ENCODE measurements around the gene ACE. TPM values are rescaled to one million over a fixed set of nuclear protein-coding genes. Genes with fewer than 3 reads are reported as not detected.

Gene ACE
- total and polyA plus RNA-seq, 2 experiments from 2014 or later: 0.82 to 9.1 TPM

DNA sequence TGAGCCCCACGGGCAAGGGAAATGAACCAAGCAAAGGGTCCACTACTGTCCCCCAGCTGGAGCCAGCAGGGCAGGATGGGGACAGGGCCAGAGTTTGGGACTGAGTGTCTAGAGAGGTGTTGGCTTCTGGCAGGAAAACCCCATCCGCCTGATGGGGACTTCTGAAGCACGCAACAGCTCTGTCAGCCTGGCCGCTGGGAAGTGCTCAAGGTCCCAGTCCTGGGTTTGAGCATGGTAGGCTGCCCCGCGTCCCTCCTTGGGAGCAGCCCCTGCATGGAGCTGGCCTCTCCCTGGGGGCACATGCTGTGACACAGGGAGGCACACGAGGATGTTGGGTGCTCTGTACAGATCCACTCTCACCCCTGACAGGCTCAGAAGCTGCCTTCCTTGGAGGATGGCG lies 14.6 kb downstream of the ACE start:
- DNase-seq (ENCODE audit: low spot score): no peak
- Histone ChIP-seq H3K79me2 (replicated peaks; ENCODE audit: insufficient read depth) (no peaks in the 10 kb centered on the region), H4K20me1 (replicated peaks; ENCODE audit: insufficient read depth) (no peaks in the 10 kb centered on the region), H3K27me3 (ENCODE audit: insufficient read depth) (no peaks in the 10 kb centered on the region), H3K4me1 (ENCODE audit: insufficient read depth) (no peaks in the 10 kb centered on the region), H3K9me2 (ENCODE audit: insufficient read depth) (no peaks in the 10 kb centered on the region), H3K4me3 (no peak overlapping the region), H3F3A (replicated peaks; ENCODE audit: low read depth) (no peaks in the 10 kb centered on the region), H2AFZ (no peak overlapping the region; the same call in 1 of the 2 replicates), H3K4me2 (no peak overlapping the region), H3K36me3 (ENCODE audit: insufficient read depth) (no peaks in the 10 kb centered on the region), H3K27ac (ENCODE audit: low read depth) (no peak overlapping the region)
- Mint-ChIP-seq H3K4me1 (peaks cover 4% of the 10 kb centered on the region; the same call in 1 of the 3 replicates), H3K27ac (no peak overlapping the region), H3K27me3 (ENCODE audit: insufficient read depth, low read depth, poor library complexity) (peaks cover 2% of the 10 kb centered on the region), H3K9me3 (no peaks in the 10 kb centered on the region), H3K36me3 (ENCODE audit: low read depth) (no peaks in the 10 kb centered on the region; the same call in 2 of the 3 replicates), H3K4me3 (no peak overlapping the region)
- no peak for ATAC-seq
- no peak for TF ChIP-seq ZNF114 (CRISPR knock-in tag; IDR thresholded peaks at IDR 0.05)

DNA sequence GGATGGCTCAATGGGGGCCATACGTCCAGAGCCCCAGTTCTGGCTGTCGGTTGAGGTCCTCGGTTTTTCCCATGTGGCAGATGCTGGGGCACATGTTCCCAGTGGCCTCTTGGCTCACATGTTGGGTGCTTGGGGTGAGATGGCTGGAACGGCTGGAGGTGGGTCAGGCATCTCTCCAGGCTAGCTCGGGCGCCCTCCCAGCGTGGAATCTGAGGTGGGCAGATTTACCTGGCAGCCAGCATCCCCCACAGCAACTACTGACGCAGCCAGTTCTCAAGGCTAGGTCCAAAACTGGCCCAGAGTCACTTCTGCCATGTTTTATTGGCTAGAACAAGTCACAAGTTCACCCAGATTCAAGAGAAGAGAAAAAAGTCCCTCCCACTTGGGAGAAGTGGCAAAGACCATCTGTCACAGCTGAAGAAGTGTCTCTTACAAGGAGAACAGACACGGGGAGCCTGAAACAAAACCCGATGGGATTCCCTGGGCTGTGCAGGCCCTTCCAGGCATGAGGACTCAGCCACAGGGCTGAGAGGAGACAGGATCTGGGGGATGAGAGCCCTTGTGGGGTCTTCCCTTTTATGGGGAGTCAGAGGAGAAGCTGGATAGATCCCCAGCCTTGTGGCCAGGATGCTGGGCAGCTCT lies 15.2 kb downstream of the ACE start:
- H4K20me1 ChIP-seq (replicated peaks; ENCODE audit: insufficient read depth): no peaks in the 10 kb centered on the region
- Mint-ChIP-seq H3K9me3 (no peaks in the 10 kb centered on the region), H3K27ac (no peak overlapping the region), H3K36me3 (ENCODE audit: low read depth) (no peaks in the 10 kb centered on the region; the same call in 2 of the 3 replicates), H3K4me1 (peaks cover 4% of the 10 kb centered on the region; the same call in 1 of the 3 replicates), H3K4me3 (no peak overlapping the region), H3K27me3 (ENCODE audit: insufficient read depth, low read depth, poor library complexity) (peaks cover 2% of the 10 kb centered on the region)
- ATAC-seq (no peak), DNase-seq (ENCODE audit: low spot score) (no peak)
- H3K4me2 ChIP-seq: no peak overlapping the region
- H3K4me3 ChIP-seq: no peak overlapping the region
- no peak overlapping the region for H3K27ac ChIP-seq (ENCODE audit: low read depth)
- no peak overlapping the region for H2AFZ ChIP-seq
- H3K9me2 ChIP-seq (ENCODE audit: insufficient read depth): no peaks in the 10 kb centered on the region
- H3F3A ChIP-seq (replicated peaks; ENCODE audit: low read depth): no peaks in the 10 kb centered on the region
- no peaks in the 10 kb centered on the region for H3K4me1 ChIP-seq (ENCODE audit: insufficient read depth)
- H3K79me2 ChIP-seq (replicated peaks; ENCODE audit: insufficient read depth): no peaks in the 10 kb centered on the region
- H3K36me3 ChIP-seq (ENCODE audit: insufficient read depth): no peaks in the 10 kb centered on the region
- no peaks in the 10 kb centered on the region for H3K27me3 ChIP-seq (ENCODE audit: insufficient read depth)
- TF ChIP-seq, protein P1, sequence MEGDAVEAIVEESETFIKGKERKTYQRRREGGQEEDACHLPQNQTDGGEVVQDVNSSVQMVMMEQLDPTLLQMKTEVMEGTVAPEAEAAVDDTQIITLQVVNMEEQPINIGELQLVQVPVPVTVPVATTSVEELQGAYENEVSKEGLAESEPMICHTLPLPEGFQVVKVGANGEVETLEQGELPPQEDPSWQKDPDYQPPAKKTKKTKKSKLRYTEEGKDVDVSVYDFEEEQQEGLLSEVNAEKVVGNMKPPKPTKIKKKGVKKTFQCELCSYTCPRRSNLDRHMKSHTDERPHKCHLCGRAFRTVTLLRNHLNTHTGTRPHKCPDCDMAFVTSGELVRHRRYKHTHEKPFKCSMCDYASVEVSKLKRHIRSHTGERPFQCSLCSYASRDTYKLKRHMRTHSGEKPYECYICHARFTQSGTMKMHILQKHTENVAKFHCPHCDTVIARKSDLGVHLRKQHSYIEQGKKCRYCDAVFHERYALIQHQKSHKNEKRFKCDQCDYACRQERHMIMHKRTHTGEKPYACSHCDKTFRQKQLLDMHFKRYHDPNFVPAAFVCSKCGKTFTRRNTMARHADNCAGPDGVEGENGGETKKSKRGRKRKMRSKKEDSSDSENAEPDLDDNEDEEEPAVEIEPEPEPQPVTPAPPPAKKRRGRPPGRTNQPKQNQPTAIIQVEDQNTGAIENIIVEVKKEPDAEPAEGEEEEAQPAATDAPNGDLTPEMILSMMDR (conservative IDR thresholded peaks at IDR 0.05; ENCODE audit: low read depth in 2 of 2): no peak
- TF ChIP-seq ZNF114 (CRISPR knock-in tag; IDR thresholded peaks at IDR 0.05) (no peak), ZNF331 (CRISPR knock-in tag; IDR thresholded peaks at IDR 0.05; ENCODE audit: low read depth) (no peak), STAT1 (IDR thresholded peaks at IDR 0.05; ENCODE audit: unreplicated experiment) (no peak), EZH2phosphoT487 (IDR thresholded peaks at IDR 0.05; ENCODE audit: unreplicated experiment) (no peak), JUNB (IDR thresholded peaks at IDR 0.05; ENCODE audit: unreplicated experiment) (no peak)
- TF ChIP-seq, protein P2, sequence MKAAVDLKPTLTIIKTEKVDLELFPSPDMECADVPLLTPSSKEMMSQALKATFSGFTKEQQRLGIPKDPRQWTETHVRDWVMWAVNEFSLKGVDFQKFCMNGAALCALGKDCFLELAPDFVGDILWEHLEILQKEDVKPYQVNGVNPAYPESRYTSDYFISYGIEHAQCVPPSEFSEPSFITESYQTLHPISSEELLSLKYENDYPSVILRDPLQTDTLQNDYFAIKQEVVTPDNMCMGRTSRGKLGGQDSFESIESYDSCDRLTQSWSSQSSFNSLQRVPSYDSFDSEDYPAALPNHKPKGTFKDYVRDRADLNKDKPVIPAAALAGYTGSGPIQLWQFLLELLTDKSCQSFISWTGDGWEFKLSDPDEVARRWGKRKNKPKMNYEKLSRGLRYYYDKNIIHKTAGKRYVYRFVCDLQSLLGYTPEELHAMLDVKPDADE (IDR thresholded peaks at IDR 0.05): no peak
- TF ChIP-seq, protein P3, sequence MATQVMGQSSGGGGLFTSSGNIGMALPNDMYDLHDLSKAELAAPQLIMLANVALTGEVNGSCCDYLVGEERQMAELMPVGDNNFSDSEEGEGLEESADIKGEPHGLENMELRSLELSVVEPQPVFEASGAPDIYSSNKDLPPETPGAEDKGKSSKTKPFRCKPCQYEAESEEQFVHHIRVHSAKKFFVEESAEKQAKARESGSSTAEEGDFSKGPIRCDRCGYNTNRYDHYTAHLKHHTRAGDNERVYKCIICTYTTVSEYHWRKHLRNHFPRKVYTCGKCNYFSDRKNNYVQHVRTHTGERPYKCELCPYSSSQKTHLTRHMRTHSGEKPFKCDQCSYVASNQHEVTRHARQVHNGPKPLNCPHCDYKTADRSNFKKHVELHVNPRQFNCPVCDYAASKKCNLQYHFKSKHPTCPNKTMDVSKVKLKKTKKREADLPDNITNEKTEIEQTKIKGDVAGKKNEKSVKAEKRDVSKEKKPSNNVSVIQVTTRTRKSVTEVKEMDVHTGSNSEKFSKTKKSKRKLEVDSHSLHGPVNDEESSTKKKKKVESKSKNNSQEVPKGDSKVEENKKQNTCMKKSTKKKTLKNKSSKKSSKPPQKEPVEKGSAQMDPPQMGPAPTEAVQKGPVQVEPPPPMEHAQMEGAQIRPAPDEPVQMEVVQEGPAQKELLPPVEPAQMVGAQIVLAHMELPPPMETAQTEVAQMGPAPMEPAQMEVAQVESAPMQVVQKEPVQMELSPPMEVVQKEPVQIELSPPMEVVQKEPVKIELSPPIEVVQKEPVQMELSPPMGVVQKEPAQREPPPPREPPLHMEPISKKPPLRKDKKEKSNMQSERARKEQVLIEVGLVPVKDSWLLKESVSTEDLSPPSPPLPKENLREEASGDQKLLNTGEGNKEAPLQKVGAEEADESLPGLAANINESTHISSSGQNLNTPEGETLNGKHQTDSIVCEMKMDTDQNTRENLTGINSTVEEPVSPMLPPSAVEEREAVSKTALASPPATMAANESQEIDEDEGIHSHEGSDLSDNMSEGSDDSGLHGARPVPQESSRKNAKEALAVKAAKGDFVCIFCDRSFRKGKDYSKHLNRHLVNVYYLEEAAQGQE (IDR thresholded peaks at IDR 0.05; ENCODE audit: unreplicated experiment): no peak
